Right lobe of liver (tissue), 6 donors: ENCODE results near the gene OR51I1. TPM values are rescaled to one million over a fixed set of nuclear protein-coding genes. Genes with fewer than 3 reads are reported as not detected.

Experiments
- ATAC-seq, 4 donors: fragments of 200-7000 bp; cut with Tn5 transposase; one replicate each; pipeline ENCODE4 v1.9.1; 2020; ENCODE audit warnings: mild to moderate bottlenecking in 4 of 4, moderate library complexity in 4 of 4
- DNase-seq, 3 donors: peaks; one replicate each; pipeline ENCODE4 v3.0.0-alpha.2; 2020
- H3K27ac ChIP-seq, 3 donors: fragments of 200-600 bp; one replicate each; pipeline ENCODE4 v1.8.0; 2022
- H3K27me3 ChIP-seq, 2 donors: fragments of 200-600 bp; one replicate each; pipeline ENCODE4 v1.8.0; 2022
- H3K36me3 ChIP-seq, 4 donors: fragments of 200-600 bp; sonication (generic) in 1 of 4; one replicate each; pipeline versions ENCODE4 v1.5.1 to v1.8.0; 2017 to 2022; ENCODE audit warnings: control low read depth in 1 of 4
- H3K4me1 ChIP-seq, 4 donors: fragments of 200-600 bp; sonication (generic) in 1 of 4; one replicate each; pipeline versions ENCODE4 v1.5.1 to v1.8.0; 2017 to 2022; ENCODE audit warnings: control low read depth in 1 of 4
- H3K4me3 ChIP-seq, 3 donors: fragments of 200-600 bp; one replicate each; pipeline ENCODE4 v1.8.0; 2022
- H3K9me3 ChIP-seq, 4 donors: fragments of 200-600 bp; sonication (generic) in 1 of 4; one replicate each; pipeline versions ENCODE4 v1.5.1 to v1.8.0; 2017 to 2022; ENCODE audit warnings: control low read depth in 1 of 4
- POLR2A ChIP-seq: fragments of 450-650 bp; IDR thresholded peaks from one replicate; pipeline ENCODE4 v1.6.1; 2017; ENCODE audit warnings: antibody characterized with exemption, mild to moderate bottlenecking
- WGBS: methylation state at CpG from one replicate; pipeline ENCODE4 v1.1.6; 2018; ENCODE audit warnings: low coverage, low lambda C conversion rate; ENCODE audit not compliant: insufficient coverage; ENCODE audit errors: missing lambda C conversion rate; 5-methylcytosine and 5-hydroxymethylcytosine counted together
- intact Hi-C, 2 donors: fragments of 100-400 bp; cut with DNase I; formaldehyde crosslinking; loops; one replicate each; pipeline versions ENCODE4 v1.11.2 to v1.14.1; 2022
- total RNA-seq, 6 experiments: library from RNA; depleted of rRNA in 2 of 6; stranded (reverse); fragments of >200 nt in 2 of 6; fragmentation: NEBNext Ultra II Directional in 3 of 6; extraction: Animal tissue kit (Norgen Biotek cat#: 25700) in 3 of 6; gene quantifications; one replicate each; pipeline versions ENCODE4 v1.1.0 to v1.2.4, GENCODE V29; 2016 to 2023
- TF ChIP-seq, protein P1 (sequence below), 4 donors: fragments of 200-600 bp in 3 of 4; fragments of 450-650 bp in 1 of 4; IDR thresholded peaks; one replicate each; pipeline versions ENCODE4 v1.5.1 to v1.8.0; 2016 to 2022; ENCODE audit warnings: antibody characterized with exemption in 4 of 4, mild to moderate bottlenecking in 2 of 4
- donor health status: DM: no; HTN: yes; CAD: no.
- donor health status: DM: no; HTN: no; CAD: no.
- donor health status: DM: no; HTN: no; CAD: no.
- donor health status: DM: no; HTN: yes; CAD: no.
- donor health status: DM: no; HTN: yes; CAD: no.

Gene OR51I1
- total RNA-seq, 6 experiments from 2014 or later: not detected

DNA sequence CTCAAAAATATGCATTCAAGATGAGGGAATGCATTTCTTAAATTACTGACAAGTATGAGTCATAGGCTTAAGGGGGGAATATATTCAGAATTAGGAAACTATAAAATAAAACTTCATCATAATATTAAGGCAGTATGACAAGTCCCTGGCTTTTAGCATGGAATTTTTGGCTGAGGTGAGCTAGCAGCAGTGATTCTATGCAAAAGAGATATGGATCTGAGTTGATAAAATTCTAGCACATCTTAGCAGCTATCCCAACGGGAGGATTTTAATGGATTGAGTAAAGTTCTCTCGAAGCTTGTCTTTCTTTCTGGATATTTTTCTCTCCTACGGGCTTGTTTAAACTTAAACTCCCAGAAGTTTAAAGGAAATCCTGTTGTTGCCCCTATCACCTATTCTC, 18.2 kb downstream of the OR51I1 start:
- no peak for DNase-seq
- H3K27me3 ChIP-seq: no peaks in the 10 kb centered on the region
- no peak overlapping the region for H3K4me3 ChIP-seq
- no peaks in the 10 kb centered on the region for H3K4me1 ChIP-seq
- no peak for ATAC-seq
- no peak overlapping the region for H3K27ac ChIP-seq
- TF ChIP-seq, protein P1, sequence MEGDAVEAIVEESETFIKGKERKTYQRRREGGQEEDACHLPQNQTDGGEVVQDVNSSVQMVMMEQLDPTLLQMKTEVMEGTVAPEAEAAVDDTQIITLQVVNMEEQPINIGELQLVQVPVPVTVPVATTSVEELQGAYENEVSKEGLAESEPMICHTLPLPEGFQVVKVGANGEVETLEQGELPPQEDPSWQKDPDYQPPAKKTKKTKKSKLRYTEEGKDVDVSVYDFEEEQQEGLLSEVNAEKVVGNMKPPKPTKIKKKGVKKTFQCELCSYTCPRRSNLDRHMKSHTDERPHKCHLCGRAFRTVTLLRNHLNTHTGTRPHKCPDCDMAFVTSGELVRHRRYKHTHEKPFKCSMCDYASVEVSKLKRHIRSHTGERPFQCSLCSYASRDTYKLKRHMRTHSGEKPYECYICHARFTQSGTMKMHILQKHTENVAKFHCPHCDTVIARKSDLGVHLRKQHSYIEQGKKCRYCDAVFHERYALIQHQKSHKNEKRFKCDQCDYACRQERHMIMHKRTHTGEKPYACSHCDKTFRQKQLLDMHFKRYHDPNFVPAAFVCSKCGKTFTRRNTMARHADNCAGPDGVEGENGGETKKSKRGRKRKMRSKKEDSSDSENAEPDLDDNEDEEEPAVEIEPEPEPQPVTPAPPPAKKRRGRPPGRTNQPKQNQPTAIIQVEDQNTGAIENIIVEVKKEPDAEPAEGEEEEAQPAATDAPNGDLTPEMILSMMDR (IDR thresholded peaks at IDR 0.05): no peak
- no peak for TF ChIP-seq POLR2A
- no peaks in the 10 kb centered on the region for H3K9me3 ChIP-seq
- intact Hi-C loops: no loop called here
- no peaks in the 10 kb centered on the region for H3K36me3 ChIP-seq
- WGBS: 43% methylated on average over 3 of the region's 3 CpGs

DNA sequence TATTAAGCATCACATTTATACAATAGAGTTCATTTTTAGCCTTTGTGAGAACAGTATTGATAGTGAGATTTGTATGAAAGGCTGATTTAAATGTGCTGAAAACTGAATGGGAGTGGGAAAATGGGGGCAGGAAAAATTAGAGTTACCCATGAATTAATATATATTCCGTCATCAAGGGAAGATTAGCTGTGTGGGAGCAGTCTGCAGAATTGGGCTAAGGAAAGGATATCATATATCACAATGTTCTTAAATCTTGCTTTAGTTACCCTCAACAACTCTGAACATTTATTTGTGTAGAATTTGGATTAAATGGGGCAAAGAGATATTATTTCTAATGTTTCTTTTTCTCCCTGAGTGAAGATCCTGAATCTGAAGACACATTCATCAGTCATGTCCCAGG, 19.5 kb downstream of the OR51I1 start, which contains the start of gene OR51Q1:
TSS of gene OR51Q1 (plus strand) at position 301 of the 400 bp plus-strand sequence. CDS start at position 391, 90 bp downstream.
- DNase-seq: no peak
- 58% methylated on average over 1 of the region's 1 CpG for WGBS
- Histone ChIP-seq H3K27me3 (no peaks in the 10 kb centered on the region), H3K27ac (no peak within 1 kb of the TSS), H3K4me1 (no peaks in the 10 kb centered on the region), H3K36me3 (no peaks in the 10 kb centered on the region), H3K4me3 (no peak within 1 kb of the TSS), H3K9me3 (no peaks in the 10 kb centered on the region)
- no peak for TF ChIP-seq POLR2A
- TF ChIP-seq, protein P1 (IDR thresholded peaks at IDR 0.05): no peak
- no peak for ATAC-seq
- intact Hi-C loops: no loop called here

DNA sequence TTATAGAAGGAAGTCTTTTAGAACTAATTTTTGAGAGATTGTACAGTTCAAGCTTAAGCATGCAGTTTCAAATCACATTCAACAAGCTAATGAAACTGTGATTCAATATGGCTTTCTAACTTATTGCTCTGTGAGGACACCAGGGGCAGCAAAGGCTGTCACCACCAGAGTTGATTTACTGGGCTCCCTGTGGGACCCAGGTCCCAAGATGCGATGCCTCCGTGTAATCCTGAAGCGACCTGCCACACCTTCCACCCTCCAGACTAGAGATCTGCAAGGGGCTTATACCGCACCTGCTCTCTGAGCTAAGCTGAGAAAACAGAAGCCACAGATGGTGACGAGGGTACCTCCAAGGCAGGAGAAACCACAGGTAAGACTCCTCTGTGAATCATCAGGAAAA, 20.3 kb downstream of the OR51I1 start:
- WGBS: 44% methylated on average over 5 of the region's 5 CpGs
- Histone ChIP-seq H3K9me3 (no peaks in the 10 kb centered on the region), H3K4me3 (no peak overlapping the region), H3K4me1 (no peaks in the 10 kb centered on the region), H3K27me3 (no peaks in the 10 kb centered on the region), H3K36me3 (no peaks in the 10 kb centered on the region), H3K27ac (no peak overlapping the region)
- ATAC-seq: no peak
- TF ChIP-seq POLR2A: no peak
- TF ChIP-seq, protein P1 (IDR thresholded peaks at IDR 0.05): no peak
- DNase-seq: no peak
- intact Hi-C loops: no loop called here

DNA sequence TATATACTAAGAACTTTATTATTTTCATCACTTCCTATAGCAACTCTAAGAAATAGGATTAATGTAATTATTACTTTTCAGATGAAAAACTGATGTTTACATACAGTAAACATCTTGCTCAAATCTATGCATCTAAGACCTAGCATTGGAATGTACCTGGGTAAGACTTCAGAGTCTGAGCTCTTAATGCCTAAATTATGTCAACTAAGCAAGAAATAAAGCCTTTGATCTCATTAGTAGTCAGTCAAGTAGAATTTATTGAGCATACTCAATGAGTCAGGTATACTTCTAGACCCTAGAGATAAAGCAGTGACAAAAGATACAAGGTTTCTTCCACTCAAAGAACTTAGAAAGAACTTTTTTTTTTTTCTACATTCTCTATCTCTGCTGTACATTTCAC, 36.1 kb downstream of the OR51I1 start:
- no peak overlapping the region for H3K27ac ChIP-seq
- ATAC-seq (no peak), DNase-seq (no peak)
- intact Hi-C loops: no loop called here
- H3K27me3 ChIP-seq: no peaks in the 10 kb centered on the region
- H3K36me3 ChIP-seq: no peaks in the 10 kb centered on the region
- no peaks in the 10 kb centered on the region for H3K4me1 ChIP-seq
- no peak for TF ChIP-seq POLR2A
- TF ChIP-seq, protein P1 (IDR thresholded peaks at IDR 0.05): no peak
- H3K4me3 ChIP-seq: no peak overlapping the region
- no peaks in the 10 kb centered on the region for H3K9me3 ChIP-seq

DNA sequence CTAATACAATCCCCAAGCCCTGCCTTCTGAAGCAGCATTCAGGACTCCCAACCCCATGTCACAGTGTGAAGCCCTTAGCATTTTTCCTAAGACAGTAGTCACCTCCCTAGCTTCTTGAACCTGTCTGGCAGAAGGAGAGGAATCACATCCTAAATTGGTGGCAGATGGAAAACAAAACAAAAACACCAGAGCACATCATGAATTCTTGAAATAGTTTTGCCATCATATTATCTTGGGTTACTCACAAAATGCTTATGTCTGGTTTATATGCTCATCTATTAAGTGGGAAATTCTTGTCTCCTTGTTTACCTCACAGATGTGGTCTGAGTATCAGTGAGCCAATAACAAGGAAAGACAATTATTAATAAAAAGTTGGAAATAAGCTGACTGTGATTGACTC, 42.4 kb downstream of the OR51I1 start:
- Histone ChIP-seq H3K4me3 (no peak overlapping the region), H3K36me3 (no peaks in the 10 kb centered on the region), H3K27me3 (no peaks in the 10 kb centered on the region), H3K4me1 (no peaks in the 10 kb centered on the region), H3K27ac (no peak overlapping the region), H3K9me3 (no peaks in the 10 kb centered on the region)
- ATAC-seq (no peak), DNase-seq (no peak)
- TF ChIP-seq, protein P1 (IDR thresholded peaks at IDR 0.05): no peak
- no peak for TF ChIP-seq POLR2A
- intact Hi-C loops: no loop called here
